Stimulated activated CD8-positive, alpha-beta memory T cell treated with anti-CD3 and anti-CD28 coated beads, Interleukin-12 subunit alpha, Interleukin-12 subunit beta, amount 100 ng/mL, for 1 hour (primary cell): Measurements from ENCODE around the gene TCEAL6.
"Not testable (repeated sequence)": the region's sequence is repeated elsewhere in the genome, so short reads cannot be mapped to it uniquely, and the experiment has no call there.

Source experiments
- DNase-seq: peaks from one replicate; pipeline ENCODE4 v3.0.0-alpha.2; 2020; ENCODE audit warnings: low read depth

TCEAL6 gene

DNA sequence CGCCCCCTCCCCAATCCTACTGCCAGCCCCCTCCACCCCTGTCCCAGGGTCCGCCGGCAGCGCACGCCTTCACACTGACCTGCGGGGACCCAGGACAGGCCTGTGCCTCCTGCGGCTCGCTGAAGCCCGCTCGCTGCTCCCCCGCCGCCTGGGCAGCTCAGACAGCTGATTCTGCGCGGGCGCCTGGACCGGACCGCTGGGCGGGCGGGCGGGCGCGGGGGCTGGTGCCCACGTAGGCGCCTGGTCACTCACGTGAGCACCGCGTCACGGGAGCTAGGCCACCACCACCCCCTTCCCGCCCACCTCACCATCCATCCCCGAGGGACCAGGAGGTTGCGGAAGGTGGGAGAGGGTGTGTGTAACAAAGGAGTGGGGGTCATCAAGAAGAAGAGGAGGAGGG lies at the start of gene TCEAL6:
TCEAL6 (minus strand) TSS at position 208 of the 400 bp plus-strand sequence.
- not testable (repeated sequence) for DNase-seq

DNA sequence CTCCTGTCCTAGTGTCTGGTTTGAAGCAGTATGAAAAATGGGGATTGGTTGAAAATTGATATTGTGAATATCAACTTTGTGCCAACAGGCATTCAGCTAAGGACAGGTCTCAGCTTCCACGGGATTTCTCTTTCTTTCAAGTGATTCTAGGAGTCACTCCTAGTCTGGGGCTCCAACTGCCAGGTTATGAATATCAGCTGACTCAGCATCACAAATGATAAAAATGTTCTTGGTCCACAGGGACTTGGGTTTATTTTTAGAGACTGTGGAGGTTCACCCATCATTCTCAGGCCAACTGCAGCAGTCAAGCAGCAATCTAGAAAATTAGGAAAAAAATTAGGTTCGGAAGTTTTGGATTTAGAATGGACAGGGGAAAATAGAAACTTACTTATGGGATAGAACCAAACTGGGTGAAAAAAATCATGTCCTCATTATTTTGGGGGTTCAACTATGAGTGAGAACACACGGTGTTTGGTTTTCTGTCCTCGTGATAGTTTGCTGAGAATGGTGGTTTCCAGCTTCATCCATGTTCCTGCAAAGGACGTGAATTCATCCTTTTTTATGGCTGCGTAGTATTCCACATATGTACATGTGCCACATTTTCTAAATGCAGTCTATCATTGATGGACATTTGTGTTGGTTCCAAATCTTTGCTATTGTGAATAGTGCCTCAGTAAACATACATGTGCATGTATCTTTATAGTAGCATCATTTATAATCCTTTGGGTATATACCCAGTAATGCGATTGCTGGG lies 43.9 kb upstream of the TCEAL6 start:
- no peak for DNase-seq

DNA sequence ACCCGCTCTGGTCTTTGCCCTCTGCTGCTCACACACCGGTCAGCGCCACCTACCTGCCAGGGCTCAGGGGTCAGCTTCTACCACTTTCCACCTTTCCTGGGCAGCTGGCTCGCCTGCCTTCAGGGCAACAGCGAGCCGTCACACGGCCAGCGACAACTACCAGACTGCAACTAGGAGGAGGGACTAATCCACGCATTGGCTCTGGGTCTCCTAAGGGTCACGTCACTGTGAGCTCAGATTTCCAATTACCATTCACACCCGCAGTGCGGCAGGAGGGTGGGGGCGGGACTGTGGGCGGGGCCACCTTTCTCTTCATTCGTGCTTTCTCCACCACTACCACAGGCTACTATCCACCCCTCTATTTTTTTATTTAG lies 13.5 kb upstream of the TCEAL6 start, which contains the start of gene BEX5:
BEX5 (minus strand) TSS at position 172 of the 374 bp plus-strand sequence. CDS start 1,712 bp downstream, outside the sequence.
- no peak for DNase-seq

DNA sequence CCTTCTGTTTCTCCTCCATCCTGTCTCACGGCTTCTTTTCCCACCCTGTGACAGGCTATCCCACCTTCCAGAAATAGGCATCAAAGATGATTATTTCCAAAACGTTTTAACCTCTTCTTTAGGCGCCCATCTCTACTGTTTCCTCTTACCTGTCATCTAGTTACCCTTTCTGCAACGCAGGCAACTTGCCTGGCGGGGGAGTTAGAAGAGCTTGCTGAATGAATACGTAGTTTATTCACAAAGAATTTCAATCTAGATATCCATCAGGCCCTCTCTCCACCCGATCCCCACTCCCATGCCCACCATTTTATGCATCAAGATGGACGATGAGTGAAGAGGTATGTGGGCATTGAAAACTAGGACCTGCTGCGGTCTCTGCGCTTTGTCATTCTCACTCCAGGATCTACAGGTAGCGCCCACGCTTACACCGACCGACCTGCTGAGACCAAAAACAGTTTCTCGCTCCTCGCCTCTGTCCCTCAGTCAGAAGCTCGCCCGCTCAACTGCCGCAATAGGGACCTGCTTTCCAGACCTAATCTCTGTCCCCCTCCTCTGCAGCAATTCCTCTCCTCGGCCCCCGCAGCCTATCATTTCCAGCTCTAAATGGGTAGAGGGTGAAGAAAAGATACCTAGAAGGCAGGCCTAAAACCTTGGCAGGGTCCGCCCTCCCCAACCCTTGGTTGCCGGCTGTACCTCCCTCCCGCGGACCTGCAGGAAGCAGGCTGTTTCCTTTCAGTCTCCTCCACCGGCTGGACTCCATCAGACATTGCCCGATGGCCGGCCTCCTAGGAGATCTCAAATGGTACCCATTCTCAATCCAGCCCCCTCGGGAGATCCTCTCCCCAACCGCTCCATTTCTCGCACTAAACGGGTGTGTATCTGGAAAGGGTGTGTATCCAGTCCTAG lies 12.9 kb upstream of the TCEAL6 start:
- no peak for DNase-seq

DNA sequence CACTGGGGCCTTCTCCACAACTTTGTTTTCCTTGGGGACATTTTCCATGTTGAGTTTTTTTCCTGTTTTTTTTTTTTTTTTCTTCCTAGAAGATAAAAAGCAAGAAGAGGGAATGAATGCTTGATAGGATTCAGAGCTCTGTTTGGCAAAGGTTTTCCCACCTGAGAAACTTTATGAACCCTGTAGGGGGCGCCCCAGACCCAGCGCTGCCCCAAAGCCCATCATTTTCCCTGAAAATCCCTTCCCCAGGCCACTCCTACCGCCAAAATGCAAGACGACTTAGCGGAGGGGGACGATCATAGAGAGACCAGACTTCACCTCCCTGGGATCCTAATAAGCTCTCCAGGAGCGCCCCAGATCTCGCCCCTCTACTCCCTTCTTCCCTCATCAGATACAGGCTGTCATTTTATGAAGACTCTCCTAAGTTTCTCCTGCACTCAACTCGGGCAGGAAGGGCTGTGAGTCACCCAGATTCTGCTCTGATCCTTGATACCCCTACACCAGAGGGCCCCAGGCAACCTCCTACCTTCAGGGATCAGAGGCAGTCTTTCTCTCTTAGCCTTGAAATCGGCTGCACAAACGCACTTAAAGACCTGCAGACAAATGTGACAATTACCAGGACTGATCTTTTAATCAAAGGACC lies 12.1 kb upstream of the TCEAL6 start:
- DNase-seq = no peak

DNA sequence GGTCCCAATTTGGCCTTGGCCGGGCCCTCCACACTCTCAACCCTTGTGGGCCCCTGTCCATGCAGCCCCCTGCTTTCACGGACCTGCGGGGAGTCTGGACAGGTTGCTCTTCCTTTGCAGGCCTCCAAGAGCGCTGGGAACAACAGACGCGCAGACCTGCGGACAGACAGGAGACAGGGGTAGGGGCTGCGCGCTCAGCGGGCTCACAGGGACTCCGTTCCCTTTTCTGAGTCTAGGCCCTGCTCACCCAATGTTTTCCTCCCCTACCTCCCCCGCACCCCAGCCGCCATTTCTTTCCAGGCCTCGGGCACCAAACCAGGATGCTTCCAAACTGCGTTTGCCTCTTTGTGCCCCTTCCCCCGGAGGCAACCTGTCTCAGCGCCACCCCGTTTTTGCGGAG lies 650 bp downstream of the TCEAL6 start:
- not testable (repeated sequence) for DNase-seq

DNA sequence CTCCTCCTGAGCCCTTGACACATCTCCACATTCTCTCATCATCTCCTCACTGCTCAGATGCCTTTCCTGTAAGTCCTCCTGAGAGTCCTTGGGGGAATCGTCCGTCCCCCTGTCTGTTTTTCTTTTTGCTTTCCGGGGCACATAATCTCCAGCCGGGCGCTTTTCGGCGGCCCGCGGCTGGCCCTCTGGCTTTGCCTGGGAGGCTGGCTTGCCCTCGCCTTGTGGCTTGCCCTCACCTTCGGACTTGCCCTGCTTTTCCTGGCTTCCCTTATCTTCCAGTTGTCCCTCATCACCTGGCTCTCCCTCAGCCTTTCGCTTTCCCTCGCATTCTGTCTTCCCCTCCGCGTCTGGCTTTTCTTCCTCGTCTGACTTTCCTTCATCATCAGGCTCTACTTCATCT lies 1.4 kb downstream of the TCEAL6 start:
- not testable (repeated sequence) for DNase-seq

DNA sequence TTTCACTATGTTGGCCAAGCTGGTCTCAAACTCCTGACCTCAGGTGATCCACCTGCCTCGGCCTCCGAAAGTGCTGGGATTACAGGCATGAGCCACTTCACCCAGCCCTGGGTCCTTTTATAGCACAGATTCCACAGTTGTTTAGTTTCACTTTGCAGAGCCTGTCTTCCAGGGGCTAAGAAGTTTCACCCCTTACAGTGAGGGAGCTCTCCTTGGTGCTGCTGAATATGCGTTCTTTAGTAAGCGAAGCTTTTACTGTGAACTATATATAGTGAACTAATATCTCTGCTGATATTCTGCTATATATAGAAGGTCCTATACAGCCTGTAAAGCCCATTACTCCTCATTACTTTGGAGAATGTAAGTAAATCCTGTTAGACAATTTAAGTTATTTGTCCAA lies 4.2 kb downstream of the TCEAL6 start:
- DNase-seq = no peak

DNA sequence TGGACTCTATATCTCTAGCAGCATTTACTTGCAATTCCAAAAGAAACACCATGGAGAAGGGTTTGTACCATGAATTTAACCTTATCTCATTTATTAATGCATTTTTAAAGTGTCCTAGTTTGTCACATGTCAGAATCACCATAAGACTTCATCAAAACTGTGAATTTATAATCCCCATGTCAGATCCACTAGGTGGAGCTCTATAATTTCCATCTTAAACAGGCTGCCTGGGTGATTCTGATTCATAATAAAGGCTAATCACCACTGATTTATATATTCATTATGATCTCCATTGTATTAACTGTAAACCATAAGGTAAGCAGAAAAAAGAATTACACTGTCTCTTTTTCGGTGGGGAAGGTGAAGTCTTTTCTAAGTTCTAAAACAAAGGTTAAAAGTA lies 12.8 kb downstream of the TCEAL6 start:
- DNase-seq = no peak

DNA sequence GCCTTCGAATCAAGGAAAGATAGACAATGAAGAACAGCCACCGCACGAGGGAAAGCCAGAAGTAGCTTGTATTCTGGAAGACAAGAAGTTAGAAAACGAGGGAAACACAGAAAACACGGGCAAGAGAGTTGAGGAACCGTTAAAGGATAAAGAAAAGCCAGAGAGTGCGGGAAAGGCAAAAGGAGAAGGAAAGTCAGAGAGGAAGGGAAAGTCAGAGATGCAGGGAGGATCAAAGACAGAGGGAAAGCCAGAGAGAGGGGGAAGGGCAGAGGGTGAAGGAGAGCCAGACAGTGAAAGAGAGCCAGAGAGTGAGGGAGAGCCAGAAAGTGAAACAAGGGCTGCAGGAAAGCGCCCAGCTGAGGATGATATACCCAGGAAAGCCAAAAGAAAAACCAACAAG lies 15.4 kb downstream of the TCEAL6 start:
- DNase-seq = no peak

DNA sequence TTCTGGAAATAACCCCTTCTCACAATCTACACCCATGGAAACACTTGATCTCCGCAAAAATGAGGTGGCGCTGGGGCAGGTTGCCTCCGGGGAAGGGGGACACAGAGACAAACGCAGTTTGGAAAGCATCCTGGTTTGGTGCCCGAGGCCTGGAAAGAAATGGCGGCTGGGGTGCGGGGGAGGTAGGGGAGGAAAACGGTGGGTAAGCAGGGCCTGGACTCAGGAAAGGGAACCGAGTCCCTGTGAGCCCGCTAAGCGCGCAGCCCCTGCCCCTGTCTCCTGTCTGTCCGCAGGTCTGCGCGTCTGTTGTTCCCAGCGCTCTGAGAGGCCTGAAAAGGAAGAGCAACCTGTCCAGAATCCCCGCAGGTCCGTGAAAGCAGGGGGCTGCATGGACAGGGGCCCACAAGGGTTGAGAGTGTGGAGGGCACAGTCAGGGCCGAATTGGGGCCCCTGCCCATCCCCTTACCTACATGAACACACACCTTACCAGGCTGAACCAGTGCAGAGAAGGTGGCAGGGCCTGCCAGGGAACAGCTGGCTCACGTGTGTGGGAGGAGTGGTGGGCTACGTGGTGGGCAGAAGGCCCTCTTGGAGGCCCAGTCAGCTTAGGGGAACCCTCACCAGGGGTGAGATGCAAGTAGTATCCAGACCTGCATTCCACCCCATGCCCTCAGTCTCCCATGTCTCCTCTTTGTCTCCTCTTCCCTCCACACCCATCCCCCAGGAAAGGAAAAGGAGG lies 16.0 kb downstream of the TCEAL6 start:
- not testable (repeated sequence) for DNase-seq

DNA sequence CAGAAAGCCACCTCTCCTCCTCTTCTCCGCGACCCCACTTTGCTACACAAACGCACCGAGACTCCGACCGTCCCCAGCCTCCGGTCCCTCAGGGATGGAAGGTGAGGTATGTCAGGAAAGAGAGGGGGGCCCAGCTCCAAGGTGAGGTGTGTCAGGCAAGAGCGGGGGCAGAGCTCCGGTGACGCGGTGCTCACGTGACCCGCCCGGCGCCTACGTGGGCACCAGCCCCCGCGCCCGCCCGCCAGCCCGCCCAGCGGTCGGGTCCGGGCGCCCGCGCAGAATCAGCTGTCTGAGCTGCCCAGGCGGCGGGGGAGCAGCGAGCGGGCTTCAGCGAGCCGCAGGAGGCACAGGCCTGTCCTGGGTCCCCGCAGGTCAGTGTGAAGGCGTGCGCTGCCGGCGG lies 16.8 kb downstream of the TCEAL6 start, which contains the start of gene TCEAL2:
TCEAL2 (plus strand) TSS at position 244 of the 400 bp plus-strand sequence. CDS start 1,152 bp downstream, outside the sequence.
- DNase-seq = not testable (repeated sequence)

DNA sequence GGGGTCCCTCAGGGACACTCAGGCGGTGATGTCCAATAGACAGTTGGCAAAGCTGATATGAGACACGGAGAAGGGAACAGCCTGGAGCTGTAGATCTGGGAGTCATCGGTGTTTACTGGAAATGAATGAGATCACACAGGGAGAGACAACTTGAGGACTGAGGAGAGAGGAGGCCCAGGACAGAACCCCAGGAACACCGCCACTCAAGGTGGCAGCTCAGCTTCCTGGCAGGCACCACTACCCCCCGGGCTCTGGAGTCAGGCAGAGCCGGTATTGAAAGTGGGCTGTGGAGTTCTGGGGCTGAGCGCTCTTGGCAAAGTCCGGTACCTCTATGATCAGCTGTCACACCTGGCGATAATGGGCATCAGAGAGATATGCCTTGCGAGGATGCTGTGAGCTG lies 17.3 kb downstream of the TCEAL6 start:
- DNase-seq = not testable (repeated sequence)

DNA sequence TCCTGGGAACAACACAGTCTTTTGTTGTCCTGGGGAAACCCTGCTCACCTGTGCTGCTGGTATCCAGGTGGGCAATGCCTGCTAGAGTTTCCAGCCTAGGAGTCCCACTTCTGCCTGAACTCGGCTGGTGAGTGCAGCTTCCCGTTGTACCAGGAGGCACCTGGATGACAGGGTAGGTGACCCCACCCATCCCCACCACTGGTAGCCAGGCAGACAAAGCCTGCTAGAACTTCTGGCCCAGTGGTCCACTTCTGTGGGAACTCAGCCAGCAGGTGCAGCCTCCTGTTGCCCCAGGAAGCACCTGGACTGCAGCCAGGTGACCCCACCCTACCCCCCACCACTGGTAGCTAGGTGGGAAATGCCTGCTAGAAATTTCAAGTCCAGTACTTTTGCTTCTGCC lies 26.5 kb downstream of the TCEAL6 start:
- DNase-seq = no peak

DNA sequence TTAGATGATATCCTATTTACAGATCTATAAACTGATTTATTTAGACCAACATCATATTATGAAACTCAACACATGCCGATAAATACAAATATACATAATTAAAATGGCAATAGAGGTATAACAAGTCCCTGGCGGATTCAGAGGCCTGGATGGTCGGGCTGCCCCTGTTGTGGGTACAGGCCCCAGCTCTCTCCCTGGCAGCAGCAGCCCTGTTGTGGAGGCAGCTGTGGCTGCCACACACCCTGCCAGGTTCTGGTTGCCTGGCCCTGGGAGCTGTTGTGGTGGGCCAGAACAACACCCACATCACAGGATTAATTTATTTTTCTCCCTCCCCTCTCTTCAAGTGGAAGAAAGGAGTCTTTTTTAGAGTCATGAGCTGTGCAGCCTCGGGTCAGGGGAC lies 28.9 kb downstream of the TCEAL6 start:
- DNase-seq = no peak
